Epithelial cell of proximal tubule (primary cell): ENCODE results near the gene PCMT1. TPM values are rescaled to one million over a fixed set of nuclear protein-coding genes. Genes with fewer than 3 reads are reported as not detected.
"Not testable (repeated sequence)": the region's sequence is repeated elsewhere in the genome, so short reads cannot be mapped to it uniquely, and the experiment has no call there.

Experiments used
- DNase-seq: peaks from one replicate; pipeline ENCODE4 v3.0.0-alpha.2; 2011; ENCODE audit warnings: low read depth
- H3K4me3 ChIP-seq: 2 replicates; pipeline ENCODE4 v1.5.1; 2011; ENCODE audit warnings: low read depth, mild to moderate bottlenecking, low read length
- CTCF ChIP-seq: conservative IDR thresholded peaks from 2 replicates; pipeline ENCODE4 v1.5.1; 2012; ENCODE audit warnings: low read depth, mild to moderate bottlenecking, low read length
- total RNA-seq: library from RNA; depleted of rRNA; stranded (reverse); fragments of >200 nt; gene quantifications from 2 replicates; pipeline ENCODE4 v1.2.3, GENCODE V29; 2015

The PCMT1 gene
- total RNA-seq, 1 donor from 2014 or later, result 110 TPM

- H3K4me3 ChIP-seq, result no peak overlapping the region
- no peak for TF ChIP-seq CTCF
- no peak for DNase-seq
Measured at GRCh38 chr6:149831308-149831820, 81.8 kb downstream of the PCMT1 start.

GRCh38 chr6:149833651-149834050, 84.1 kb downstream of the PCMT1 start:
- TF ChIP-seq CTCF, result no peak
- DNase-seq, result no peak
- H3K4me3 ChIP-seq, result no peak overlapping the region

GRCh38 chr6:149834513-149835481, 85.3 kb downstream of the PCMT1 start:
- peak; percentile 96 for TF ChIP-seq CTCF
- no peak for DNase-seq
- no peak overlapping the region for H3K4me3 ChIP-seq

- no peak for DNase-seq
- H3K4me3 ChIP-seq, result no peak overlapping the region
- TF ChIP-seq CTCF, result peak; percentile 88
Measured at GRCh38 chr6:149840345-149841075, 91.0 kb downstream of the PCMT1 start.

GRCh38 chr6:149842331-149842730, 92.8 kb downstream of the PCMT1 start:
- TF ChIP-seq CTCF, result no peak
- no peak overlapping the region for H3K4me3 ChIP-seq

GRCh38 chr6:149843051-149843633, 93.6 kb downstream of the PCMT1 start:
- no peak for DNase-seq
- no peak overlapping the region for H3K4me3 ChIP-seq
- TF ChIP-seq CTCF, result no peak

More at GRCh38 chr6:149842331-149842730, 92.8 kb downstream of the PCMT1 start:
- DNase-seq, result no peak

GRCh38 chr6:149844036-149844435, 94.5 kb downstream of the PCMT1 start:
- not testable (repeated sequence) for H3K4me3 ChIP-seq, DNase-seq
